HG03159 (cell line): ENCODE data around the gene BRCC3.
"Not testable (repeated sequence)": the region's sequence is repeated elsewhere in the genome, so short reads cannot be mapped to it uniquely, and the experiment has no call there.

Experiments used
- ATAC-seq: cut with Tn5 transposase; IDR thresholded peaks from one replicate; pipeline ENCODE4 v1.9.1; 2021; ENCODE audit warnings: mild to moderate bottlenecking, moderate library complexity; ENCODE audit not compliant: unreplicated experiment

BRCC3 gene

DNA sequence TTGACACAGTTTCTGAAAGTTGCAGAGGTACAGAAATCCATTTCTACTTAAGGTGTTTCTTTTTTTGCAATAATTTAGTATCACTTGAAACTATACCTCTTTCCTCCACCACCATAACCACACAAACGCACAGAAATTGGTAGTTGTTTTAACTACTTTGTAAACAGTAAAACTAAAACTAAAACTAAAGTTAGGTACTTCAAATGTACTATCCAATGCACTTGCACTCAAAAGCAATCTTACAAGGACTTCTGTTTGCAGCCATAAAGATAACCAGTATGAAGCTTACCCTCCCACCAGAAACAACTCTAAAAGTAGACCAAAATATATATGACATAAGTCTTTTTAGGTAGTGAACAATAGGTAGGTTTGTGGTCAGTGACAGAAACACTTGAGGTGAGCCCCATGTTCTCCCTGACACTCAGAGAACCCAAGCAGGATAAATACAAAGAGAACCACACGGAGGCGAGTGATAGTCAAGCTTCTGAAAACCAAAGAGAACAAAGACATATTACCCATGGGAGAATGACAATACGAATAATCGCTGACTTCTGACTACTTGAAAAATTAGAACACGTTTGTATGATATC, 72.7 kb downstream of the BRCC3 start:
- ATAC-seq = no peak

DNA sequence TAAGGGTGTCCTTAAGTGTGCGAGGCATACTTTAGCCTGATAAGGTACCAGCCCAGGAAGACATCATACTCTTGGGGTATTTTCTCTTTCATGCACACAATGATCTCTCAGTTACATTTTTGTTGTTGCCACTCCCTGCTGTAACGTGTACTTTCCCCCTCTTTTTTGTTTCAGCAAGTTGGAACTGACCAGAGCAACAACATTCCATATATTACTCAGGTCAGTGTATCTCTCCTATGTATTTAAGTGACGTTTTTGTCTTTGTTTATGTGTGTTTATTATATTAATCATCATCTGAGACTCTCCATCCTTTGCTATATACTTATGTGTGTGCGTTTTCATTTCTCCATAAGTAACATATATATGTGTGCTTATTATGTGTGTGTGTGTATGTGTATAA, 73.6 kb downstream of the BRCC3 start:
- ATAC-seq = no peak

DNA sequence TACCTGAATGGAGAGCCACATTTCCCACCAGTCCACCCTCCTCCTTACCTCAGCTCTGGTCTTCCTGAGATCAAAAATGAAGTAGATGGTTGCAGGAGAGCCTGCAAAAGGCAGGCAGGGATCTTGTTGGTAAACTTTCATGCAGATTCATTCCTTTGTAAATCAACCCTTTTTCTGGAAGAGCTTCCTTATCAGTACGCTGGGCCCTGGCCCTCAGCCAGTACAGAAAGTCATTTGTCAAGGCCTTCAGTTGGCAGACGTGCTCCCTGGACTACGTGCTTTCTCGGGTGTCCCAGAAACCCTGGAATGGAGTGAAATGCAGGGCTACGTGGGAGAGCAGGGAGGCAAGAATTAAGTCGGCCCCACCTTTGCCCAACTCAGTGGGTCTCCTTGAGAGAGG, 76.3 kb downstream of the BRCC3 start:
- not testable (repeated sequence) for ATAC-seq

DNA sequence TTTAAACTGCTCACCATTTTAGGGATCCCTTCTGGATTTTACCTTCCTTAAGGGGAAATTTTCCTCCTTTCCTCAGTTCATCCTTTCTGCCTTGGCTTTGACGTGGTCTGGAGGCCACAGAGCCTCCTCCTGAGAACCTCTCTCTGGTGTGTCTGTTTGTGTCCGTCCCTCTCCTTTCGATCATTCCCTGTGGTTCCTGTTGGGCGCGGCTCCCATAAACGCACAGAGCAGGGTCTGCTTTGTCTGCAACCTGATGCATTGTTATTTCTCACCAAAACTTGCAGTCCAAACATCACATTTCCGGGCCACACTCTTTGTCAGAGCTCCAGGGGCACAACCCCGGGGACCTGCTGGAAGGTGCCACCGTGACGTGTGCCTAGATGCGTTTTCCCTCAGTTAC, 76.9 kb downstream of the BRCC3 start:
- not testable (repeated sequence) for ATAC-seq

DNA sequence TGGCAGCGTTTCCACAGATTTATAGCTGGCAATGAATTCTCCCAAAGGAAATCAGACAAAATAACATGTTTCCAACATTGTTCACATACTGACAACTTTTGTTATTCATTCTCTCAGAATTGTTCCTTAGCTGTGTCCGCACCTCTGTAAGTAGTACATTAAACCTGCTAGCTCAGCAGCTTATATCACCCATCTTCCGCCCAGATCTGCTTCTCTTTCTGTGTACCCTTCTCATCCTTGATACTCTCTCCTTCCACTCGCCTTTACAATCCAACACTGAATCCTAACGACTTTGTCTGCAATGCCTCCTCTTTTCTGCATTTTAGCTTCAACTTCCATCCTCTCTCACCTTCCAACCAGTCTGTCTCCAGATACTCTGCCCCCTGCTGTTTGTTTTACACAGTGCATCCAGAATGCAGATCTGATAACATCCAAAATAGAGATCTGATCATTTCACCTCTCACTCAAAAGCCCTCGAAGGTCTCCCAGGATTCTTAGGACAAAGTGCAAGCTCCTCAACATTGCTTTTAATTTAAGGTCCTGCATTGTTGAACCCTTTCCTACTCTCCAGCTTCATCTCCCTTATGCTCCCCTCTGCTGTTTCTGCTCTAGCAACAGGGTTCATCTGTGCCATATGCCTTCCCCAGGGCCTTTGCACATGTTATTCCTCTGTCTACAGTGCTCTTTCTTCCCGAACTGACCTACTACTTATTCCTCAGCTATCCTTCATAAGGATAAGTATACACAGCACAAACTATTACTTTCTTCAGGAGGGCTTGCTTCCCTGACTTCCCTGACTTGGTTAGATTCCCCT, 77.6 kb downstream of the BRCC3 start:
- ATAC-seq = no peak

DNA sequence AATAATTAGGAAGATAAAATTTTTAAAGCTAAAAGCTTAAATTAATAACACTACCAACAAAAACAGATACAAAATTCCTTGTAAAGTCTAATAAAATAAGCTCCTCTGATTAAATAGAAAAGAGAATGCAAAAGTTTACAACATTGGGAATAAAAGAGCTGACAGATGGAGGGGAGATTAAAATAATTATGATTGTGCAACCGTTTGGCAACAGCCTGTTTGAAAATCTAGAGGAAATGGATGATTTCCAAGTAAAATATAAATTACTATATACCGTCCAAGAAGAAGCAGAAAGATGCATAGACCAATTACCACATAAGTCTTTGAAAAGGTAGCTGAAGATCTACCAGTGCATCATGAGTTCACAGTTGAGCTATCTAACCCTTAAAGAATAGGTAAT, 98.6 kb downstream of the BRCC3 start:
- no peak for ATAC-seq
